Kidney epithelial cell (primary cell): ENCODE measurements around the gene C1orf185. TPM values are rescaled to one million over a fixed set of nuclear protein-coding genes. Genes with fewer than 3 reads are reported as not detected.

Source experiments
- DNase-seq: peaks from one replicate; pipeline ENCODE4 v3.0.0-alpha.2; 2010; ENCODE audit warnings: low read depth
- H3K27me3 ChIP-seq: 2 replicates; pipeline ENCODE4 v1.6.0; 2011; ENCODE audit warnings: low read length; ENCODE audit not compliant: control insufficient read depth, insufficient read depth
- H3K36me3 ChIP-seq: 2 replicates; pipeline ENCODE4 v1.5.1; 2011; ENCODE audit warnings: low read length; ENCODE audit not compliant: control insufficient read depth, insufficient read depth
- H3K4me3 ChIP-seq: 2 replicates; pipeline ENCODE4 v1.5.1; 2011; ENCODE audit warnings: low read depth, mild to moderate bottlenecking, control low read depth, low read length
- CTCF ChIP-seq: IDR thresholded peaks from 2 replicates; pipeline ENCODE4 v1.5.1; 2011; ENCODE audit warnings: mild to moderate bottlenecking, moderate library complexity, low read length, control low read depth, inconsistent platforms; ENCODE audit not compliant: insufficient read depth, poor library complexity, severe bottlenecking
- total RNA-seq: library from RNA; depleted of rRNA; stranded (reverse); fragments of >200 nt; gene quantifications from 2 replicates; pipeline ENCODE4 v1.2.3, GENCODE V29; 2015

The C1orf185 gene
- total RNA-seq, 1 donor from 2014 or later = not detected

- Histone ChIP-seq H3K27me3 (peaks cover 3% of the 10 kb centered on the region), H3K36me3 (no peaks in the 10 kb centered on the region), H3K4me3 (no peak overlapping the region)
- no peak for DNase-seq
- no peak for TF ChIP-seq CTCF
Observed at GRCh38 chr1:51188230-51188629, 86.2 kb downstream of the C1orf185 start.

GRCh38 chr1:51189421-51190073, 87.5 kb downstream of the C1orf185 start:
- peaks cover 3% of the 10 kb centered on the region for H3K27me3 ChIP-seq
- no peak overlapping the region for H3K4me3 ChIP-seq
- peak; percentile 89 for TF ChIP-seq CTCF
- peak; percentile 44 for DNase-seq
- H3K36me3 ChIP-seq = no peaks in the 10 kb centered on the region

- Histone ChIP-seq H3K36me3 (no peaks in the 10 kb centered on the region), H3K27me3 (peaks cover 3% of the 10 kb centered on the region), H3K4me3 (no peak overlapping the region)
- no peak for TF ChIP-seq CTCF
- no peak for DNase-seq
Observed at GRCh38 chr1:51190961-51191360, 88.9 kb downstream of the C1orf185 start.

- no peaks in the 10 kb centered on the region for H3K36me3 ChIP-seq
- DNase-seq = peak; percentile 28
- H3K27me3 ChIP-seq = peaks cover 3% of the 10 kb centered on the region
- no peak overlapping the region for H3K4me3 ChIP-seq
- peak; percentile 88 for TF ChIP-seq CTCF
Observed at GRCh38 chr1:51192213-51192843, 90.3 kb downstream of the C1orf185 start.

- TF ChIP-seq CTCF = no peak
- DNase-seq = no peak
Observed at GRCh38 chr1:51193564-51193963, 91.5 kb downstream of the C1orf185 start.

More at GRCh38 chr1:51193564-51193963, 91.5 kb downstream of the C1orf185 start:
- Histone ChIP-seq H3K36me3 (no peaks in the 10 kb centered on the region), H3K27me3 (peaks cover 3% of the 10 kb centered on the region), H3K4me3 (no peak overlapping the region)

Other genes with a start within 250 kb of the C1orf185 start
- gene FAF1, start 142.0 kb upstream of the C1orf185 start, total RNA-seq = 57.8 and 61.3 TPM in 2 replicates
- gene CDKN2C, start 132.0 kb upstream of the C1orf185 start, total RNA-seq = 0.07 and 0.13 TPM in 2 replicates
- gene RNF11, start 134.0 kb downstream of the C1orf185 start, total RNA-seq = 87.3 and 91.1 TPM in 2 replicates
- gene TTC39A, start 228.3 kb downstream of the C1orf185 start, total RNA-seq = 26.9 and 30.9 TPM in 2 replicates